Colonic mucosa (tissue), 4 donors: Measurements from ENCODE around the gene SLC25A1. TPM values are rescaled to one million over a fixed set of nuclear protein-coding genes. Genes with fewer than 3 reads are reported as not detected.
A peak's percentile ranks its signal among the peaks of the same experiment; 100 is the strongest.

Experiments
- DNase-seq: peaks from one replicate; pipeline ENCODE4 v3.0.0-alpha.2; 2020
- H3K27ac ChIP-seq: fragments of 200-600 bp; one replicate; pipeline ENCODE4 v1.8.0; 2021
- H3K27me3 ChIP-seq: fragments of 200-600 bp; one replicate; pipeline ENCODE4 v1.8.0; 2021
- H3K36me3 ChIP-seq: fragments of 200-600 bp; one replicate; pipeline ENCODE4 v1.8.0; 2021
- H3K4me1 ChIP-seq: fragments of 200-600 bp; one replicate; pipeline ENCODE4 v1.8.0; 2021; ENCODE audit warnings: mild to moderate bottlenecking
- H3K4me3 ChIP-seq: fragments of 200-600 bp; one replicate; pipeline ENCODE4 v1.8.0; 2021
- H3K9ac ChIP-seq, 2 donors: one replicate each; pipeline ENCODE4 v1.7.0; 2013; ENCODE audit warnings: control low read depth in 2 of 2, low read depth in 2 of 2, low read length in 2 of 2
- H3K9me3 ChIP-seq: fragments of 200-600 bp; one replicate; pipeline ENCODE4 v1.8.0; 2021
- intact Hi-C: fragments of 100-400 bp; cut with DNase I; formaldehyde crosslinking; loops from one replicate; pipeline ENCODE4 v1.14.1; 2022
- total RNA-seq, 2 donors: library from RNA; stranded (reverse); fragmentation: NEBNext Ultra II Directional in 1 of 2; extraction: Animal tissue kit (Norgen Biotek cat#: 25700) in 1 of 2; gene quantifications; one replicate each; pipeline ENCODE4 v1.2.1, GENCODE V29; 2021
- TF ChIP-seq, protein P1 (sequence below): fragments of 200-600 bp; IDR thresholded peaks from one replicate; pipeline ENCODE4 v1.8.0; 2022; ENCODE audit warnings: antibody characterized with exemption, mild to moderate bottlenecking
- donor health status: healthy.
- donor health status: DM: no; HTN: no; CAD: no.
- donor health status: DM: no; HTN: no; CAD: no.

Gene SLC25A1
- total RNA-seq, 2 donors from 2014 or later, result 191 to 218 TPM

DNA sequence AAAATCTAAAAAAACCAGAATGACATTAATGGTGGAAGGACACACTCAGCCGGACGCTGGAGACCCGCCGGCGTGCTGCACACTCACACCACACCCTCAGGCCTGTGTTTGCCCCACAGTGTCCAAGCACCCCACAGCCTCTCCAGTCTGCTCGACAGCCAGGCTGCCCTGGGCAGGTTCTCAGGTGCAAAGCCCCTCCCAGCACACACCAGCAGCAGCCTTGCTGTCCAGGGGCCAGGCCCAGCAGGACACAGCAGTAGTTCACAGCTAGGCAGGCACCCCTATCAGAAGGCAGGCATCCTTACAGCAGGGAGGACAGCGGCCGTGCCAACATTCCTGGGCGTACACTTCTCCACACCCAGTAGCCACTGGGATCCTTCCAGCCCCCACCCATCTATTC is 1.7 kb upstream of the SLC25A1 start:
- TF ChIP-seq, protein P1, sequence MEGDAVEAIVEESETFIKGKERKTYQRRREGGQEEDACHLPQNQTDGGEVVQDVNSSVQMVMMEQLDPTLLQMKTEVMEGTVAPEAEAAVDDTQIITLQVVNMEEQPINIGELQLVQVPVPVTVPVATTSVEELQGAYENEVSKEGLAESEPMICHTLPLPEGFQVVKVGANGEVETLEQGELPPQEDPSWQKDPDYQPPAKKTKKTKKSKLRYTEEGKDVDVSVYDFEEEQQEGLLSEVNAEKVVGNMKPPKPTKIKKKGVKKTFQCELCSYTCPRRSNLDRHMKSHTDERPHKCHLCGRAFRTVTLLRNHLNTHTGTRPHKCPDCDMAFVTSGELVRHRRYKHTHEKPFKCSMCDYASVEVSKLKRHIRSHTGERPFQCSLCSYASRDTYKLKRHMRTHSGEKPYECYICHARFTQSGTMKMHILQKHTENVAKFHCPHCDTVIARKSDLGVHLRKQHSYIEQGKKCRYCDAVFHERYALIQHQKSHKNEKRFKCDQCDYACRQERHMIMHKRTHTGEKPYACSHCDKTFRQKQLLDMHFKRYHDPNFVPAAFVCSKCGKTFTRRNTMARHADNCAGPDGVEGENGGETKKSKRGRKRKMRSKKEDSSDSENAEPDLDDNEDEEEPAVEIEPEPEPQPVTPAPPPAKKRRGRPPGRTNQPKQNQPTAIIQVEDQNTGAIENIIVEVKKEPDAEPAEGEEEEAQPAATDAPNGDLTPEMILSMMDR, result no peak
- intact Hi-C loops, result loop anchor here (10.0 kb wide), 2 partner anchors 115 to 295 kb away; partner anchors contain the start of genes CDC45, CLTCL1 and UFD1
- peak overlapping the region in 1 of 2 donors; percentile 62 for H3K9ac ChIP-seq
- DNase-seq, result no peak
- no peaks in the 10 kb centered on the region for H3K9me3 ChIP-seq
- H3K27ac ChIP-seq, result peak overlapping the region; percentile 74
- no peaks in the 10 kb centered on the region for H3K27me3 ChIP-seq
- no peak overlapping the region for H3K4me3 ChIP-seq
- peaks cover 15% of the 10 kb centered on the region for H3K4me1 ChIP-seq
- no peaks in the 10 kb centered on the region for H3K36me3 ChIP-seq

DNA sequence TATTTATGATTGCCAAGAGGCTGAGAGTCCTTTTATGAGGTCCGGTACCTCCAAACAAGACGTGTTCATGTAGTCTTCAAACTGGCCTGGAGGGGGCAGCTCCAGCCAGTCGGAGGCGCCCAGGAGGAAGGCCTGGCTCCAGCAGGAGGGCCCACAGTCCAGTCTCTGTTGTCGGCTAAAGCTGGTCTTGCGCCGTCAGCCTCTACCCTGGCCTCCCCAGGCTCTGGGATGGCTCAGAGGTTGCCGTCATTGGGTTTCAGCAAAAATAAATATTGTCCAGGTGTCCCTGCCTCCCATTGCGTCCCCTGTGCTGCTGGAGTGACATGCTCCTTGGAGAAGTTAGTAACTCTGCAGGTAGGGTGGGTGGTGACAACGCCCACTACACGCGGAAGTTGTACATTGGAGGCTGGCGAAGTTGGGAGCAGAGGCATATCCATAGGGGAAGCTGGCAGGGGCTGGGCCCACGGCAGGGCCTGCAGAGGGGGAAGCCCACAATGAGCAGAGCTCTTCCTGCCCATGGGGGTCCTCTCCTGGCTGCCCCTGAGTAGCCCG is 1.0 kb upstream of the SLC25A1 start:
- DNase-seq, result peak; percentile 85
- H3K9ac ChIP-seq, result peak overlapping the region; percentile 53 to 62
- no peaks in the 10 kb centered on the region for H3K27me3 ChIP-seq
- H3K4me1 ChIP-seq, result peaks cover 15% of the 10 kb centered on the region
- peak overlapping the region; percentile 74 for H3K27ac ChIP-seq
- no peaks in the 10 kb centered on the region for H3K36me3 ChIP-seq
- TF ChIP-seq, protein P1, result peak; percentile 69
- H3K9me3 ChIP-seq, result no peaks in the 10 kb centered on the region
- intact Hi-C loops, result loop anchor here (10.0 kb wide), 2 partner anchors 115 to 295 kb away; partner anchors contain the start of genes CDC45, CLTCL1 and UFD1
- H3K4me3 ChIP-seq, result peak overlapping the region; percentile 69

DNA sequence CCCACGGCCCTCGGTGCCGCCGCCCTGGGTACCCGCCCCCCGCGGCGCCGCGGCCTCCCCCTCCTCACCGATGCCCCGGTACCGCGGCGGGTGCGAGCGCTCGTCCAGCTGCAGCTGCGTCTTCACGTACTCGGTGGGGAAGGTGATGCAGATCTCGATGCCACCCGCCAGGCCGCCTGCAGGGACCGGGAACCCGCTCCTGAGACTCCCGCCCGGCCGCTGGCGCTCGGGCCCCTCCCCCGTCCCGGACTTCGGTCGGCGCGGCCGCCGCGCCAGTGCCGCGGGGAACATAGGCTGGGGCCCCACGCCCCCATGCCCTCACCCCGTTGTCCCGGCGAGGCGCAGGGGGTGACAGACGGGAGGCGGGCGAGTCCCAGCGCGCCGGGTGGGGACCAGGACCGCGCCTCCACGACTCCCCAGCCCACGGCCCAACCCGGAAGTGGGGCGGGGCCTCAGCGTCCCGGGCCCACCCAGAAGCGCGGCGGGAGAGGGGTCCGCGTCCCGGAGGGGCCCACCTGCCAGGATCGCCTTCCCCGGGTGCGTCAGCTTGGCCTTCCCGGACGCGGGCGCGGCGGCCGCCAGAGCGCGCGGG is 375 bp downstream of the SLC25A1 start:
- Histone ChIP-seq H3K4me3 (peak overlapping the region; percentile 69), H3K27me3 (no peaks in the 10 kb centered on the region), H3K9ac (peak overlapping the region; percentile 77 to 94), H3K27ac (peak overlapping the region; percentile 76), H3K4me1 (peaks cover 18% of the 10 kb centered on the region), H3K36me3 (no peaks in the 10 kb centered on the region), H3K9me3 (no peaks in the 10 kb centered on the region)
- DNase-seq, result peak; percentile 62
- TF ChIP-seq, protein P1, result no peak
- intact Hi-C loops, result no loop called here

DNA sequence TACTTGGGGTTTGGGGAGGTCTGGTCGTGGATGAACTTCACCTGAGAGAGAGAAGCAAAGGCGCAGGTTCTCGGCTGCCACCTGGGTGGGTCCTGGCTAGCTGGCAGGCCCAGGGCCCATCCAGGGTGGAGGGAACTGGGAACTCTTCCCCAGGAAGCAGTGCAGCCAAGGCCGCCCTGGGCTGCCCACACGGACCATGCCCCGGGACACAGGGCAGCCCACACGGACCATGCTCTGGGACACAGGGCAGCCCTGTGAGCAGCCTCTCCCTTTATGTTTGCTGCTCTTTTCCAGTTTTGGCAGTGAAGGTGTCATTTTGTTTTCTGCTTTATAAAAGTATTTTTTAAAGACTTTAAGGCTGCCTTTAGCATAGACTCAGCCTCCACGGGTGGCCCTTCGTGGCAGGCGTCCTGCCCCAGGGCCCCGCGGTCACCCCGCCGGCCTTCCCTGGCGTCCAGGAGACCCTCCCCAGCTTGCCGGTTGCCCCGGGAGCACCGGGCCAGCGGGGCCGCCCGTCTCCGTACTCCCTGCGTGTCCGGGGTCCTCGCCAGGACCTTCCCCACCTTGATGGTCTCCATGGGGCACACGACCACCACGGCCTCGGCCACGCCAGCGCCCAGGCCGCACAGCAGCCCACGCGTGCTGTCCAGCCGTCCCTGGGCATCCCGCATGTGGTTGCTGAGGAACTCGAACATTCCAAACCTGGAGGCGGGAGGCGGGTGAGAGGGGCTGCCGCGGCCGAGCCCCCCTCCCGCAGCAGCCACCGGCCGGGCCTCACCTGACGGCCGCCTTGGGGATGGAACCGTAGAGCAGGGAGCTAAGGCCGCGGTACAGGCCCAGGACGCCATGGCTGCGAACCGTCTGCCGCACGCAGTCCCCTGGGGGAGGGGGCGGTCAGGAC is 1.1 kb downstream of the SLC25A1 start:
- H3K27ac ChIP-seq, result peak overlapping the region; percentile 76
- peaks cover 24% of the 10 kb centered on the region for H3K4me1 ChIP-seq
- H3K9me3 ChIP-seq, result no peaks in the 10 kb centered on the region
- TF ChIP-seq, protein P1, result no peak
- H3K36me3 ChIP-seq, result no peaks in the 10 kb centered on the region
- intact Hi-C loops, result no loop called here
- no peaks in the 10 kb centered on the region for H3K27me3 ChIP-seq
- H3K4me3 ChIP-seq, result peak overlapping the region; percentile 69
- peak; percentile 25 for DNase-seq
- peak overlapping the region; percentile 77 to 94 for H3K9ac ChIP-seq

DNA sequence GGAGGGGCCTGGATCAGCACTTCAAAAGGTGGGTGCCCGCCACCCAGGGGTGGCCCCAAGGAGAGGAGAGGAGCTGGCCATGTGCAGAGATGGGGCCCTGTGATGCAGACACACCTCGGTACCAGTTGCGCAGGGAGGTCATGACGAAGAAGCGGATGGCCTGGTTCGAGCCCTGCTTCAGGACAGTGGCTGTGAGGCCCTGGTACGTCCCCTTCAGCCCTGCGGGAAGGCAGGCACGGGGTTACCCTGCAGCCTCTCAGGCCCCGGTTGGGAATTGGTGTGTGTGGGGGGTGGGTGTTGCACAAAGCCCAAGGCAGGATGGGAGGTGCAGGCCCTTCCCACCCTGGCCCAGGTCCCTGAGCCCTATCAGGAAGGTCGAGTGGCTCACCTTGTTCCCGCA is 1.8 kb downstream of the SLC25A1 start:
- DNase-seq, result no peak
- TF ChIP-seq, protein P1, result no peak
- Histone ChIP-seq H3K9ac (no peak overlapping the region), H3K27ac (no peak overlapping the region), H3K36me3 (no peaks in the 10 kb centered on the region), H3K4me1 (peaks cover 26% of the 10 kb centered on the region), H3K9me3 (no peaks in the 10 kb centered on the region), H3K4me3 (no peak overlapping the region), H3K27me3 (no peaks in the 10 kb centered on the region)
- intact Hi-C loops, result no loop called here
